ENCODE data around the gene RXRA.

- TF ChIP-seq CTCF (IDR thresholded peaks at IDR 0.05) (no peak), POLR2A (IDR thresholded peaks at IDR 0.05) (no peak)
These were observed 132.2 kb downstream of the RXRA start for GRCh38 chr9:134458207-134459108.

Data from transverse colon (tissue), 3 donors.